ENCODE results near the gene KCNQ5.
"Not testable (repeated sequence)": the region's sequence is repeated elsewhere in the genome, so short reads cannot be mapped to it uniquely, and the experiment has no call there.

Gene KCNQ5

DNA sequence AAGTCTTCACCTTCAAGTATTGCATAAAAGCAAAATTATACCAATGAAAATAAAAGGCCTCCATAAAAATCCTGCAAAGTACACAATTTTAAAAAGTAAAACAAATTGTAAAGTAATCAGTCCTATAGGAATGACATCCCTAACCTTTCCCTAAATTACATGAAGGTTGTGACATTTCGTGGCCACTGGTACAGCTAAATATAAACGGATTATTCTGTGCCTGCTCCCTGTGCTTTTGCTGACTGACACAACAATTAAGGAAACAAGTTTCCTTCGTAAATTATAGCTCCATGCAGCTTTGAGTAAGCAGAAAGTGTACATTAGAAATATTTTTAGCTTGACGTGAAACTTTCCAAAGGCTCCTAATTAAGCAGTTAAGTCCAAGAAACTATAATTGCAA, 222.8 kb downstream of the KCNQ5 start:
- DNase-seq (ENCODE audit: low read depth): no peak

DNA sequence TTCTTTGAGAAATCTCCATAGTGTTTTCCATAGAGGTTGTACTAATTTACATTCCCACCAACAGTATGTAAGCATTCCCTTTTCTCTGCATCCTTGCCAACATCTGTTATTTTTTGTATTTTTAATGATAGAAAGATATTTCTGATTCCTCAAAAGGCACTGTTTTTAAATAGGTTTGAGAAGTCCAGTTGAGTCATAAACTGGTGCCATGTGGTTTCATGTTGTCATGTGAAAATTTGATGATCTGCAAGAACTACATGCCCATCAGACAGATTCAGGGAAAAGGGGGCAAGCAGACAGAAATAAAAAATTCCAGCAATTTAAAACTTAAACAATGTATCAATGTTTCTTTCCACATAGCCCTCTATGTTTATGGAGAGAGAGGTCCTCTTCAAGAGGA, 227.5 kb downstream of the KCNQ5 start:
- no peak for DNase-seq (ENCODE audit: low read depth)

DNA sequence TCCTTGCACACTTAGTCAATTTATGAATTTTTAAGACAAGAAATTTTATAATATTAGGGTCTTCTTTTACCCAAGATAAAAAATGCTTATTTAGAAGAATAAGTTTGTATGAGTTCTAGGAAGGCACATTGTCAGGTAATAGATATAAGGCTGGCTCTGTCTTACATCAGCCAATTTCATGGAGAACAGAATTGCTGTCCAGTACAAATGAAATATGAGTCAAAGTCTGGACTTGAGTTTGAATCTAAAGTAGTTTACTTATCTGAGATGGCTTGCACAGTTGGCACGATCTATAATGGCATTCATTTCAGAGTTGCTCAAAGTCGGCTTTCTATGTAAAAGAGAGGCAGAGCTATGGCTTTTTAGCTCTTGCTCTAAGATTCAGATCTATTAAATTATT, 228.2 kb downstream of the KCNQ5 start:
- DNase-seq (ENCODE audit: low read depth): no peak

DNA sequence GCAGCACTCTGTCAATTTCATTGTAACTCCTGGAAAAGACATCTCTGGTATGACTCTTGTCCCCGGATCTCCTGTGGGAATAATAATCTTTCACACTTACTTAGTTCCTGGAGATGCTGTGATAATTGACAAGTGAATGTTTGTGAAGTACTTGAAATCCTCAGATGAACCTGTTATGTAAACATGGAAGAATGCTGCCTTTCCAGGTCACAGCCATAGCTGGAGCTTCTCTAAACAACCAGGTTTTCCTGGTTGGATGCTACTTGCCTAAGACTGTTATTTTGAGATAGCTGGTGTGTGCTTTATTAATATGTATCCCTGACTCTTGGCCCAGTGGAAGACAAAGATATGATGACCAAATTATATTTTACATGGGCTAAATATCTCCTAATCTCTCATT, 228.6 kb downstream of the KCNQ5 start:
- DNase-seq (ENCODE audit: low read depth): no peak

DNA sequence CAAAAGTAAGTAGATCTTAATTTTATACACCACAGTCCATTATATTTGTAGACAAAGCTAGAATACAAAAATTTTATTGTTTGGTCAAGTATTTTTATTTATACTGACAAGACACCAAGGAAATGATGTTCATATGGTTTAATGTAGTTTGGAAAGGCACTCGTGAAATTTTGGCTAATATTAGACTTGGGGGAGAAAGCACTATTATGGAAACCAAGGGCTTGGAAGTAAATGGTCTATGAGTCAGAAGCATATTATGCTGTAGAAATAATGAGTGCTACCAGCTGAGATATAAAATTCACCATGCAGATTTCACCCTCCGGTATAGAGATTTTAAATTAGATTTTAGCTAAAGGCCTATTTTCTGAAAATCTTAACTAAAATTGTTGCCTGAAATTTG, 233.6 kb downstream of the KCNQ5 start:
- DNase-seq (ENCODE audit: low read depth): no peak

DNA sequence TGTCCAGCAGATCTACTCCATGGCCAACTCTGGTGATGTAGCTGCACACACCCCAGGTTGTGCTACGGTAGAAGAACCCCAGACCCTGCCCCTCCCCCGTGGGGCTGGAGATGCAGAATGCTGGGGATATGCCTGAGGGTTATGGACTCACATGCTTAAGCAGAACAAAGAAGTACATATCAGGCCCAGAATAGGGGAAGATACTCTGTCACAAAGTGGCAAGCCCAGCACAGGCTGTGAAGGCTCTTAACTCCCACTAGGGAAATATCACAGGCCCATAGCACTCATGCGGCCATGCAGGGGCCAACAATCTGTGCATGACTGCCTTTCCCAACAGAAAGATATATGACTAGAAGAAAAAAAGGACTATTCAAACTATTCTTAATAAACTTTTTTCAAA, 234.9 kb downstream of the KCNQ5 start:
- DNase-seq (ENCODE audit: low read depth): no peak

DNA sequence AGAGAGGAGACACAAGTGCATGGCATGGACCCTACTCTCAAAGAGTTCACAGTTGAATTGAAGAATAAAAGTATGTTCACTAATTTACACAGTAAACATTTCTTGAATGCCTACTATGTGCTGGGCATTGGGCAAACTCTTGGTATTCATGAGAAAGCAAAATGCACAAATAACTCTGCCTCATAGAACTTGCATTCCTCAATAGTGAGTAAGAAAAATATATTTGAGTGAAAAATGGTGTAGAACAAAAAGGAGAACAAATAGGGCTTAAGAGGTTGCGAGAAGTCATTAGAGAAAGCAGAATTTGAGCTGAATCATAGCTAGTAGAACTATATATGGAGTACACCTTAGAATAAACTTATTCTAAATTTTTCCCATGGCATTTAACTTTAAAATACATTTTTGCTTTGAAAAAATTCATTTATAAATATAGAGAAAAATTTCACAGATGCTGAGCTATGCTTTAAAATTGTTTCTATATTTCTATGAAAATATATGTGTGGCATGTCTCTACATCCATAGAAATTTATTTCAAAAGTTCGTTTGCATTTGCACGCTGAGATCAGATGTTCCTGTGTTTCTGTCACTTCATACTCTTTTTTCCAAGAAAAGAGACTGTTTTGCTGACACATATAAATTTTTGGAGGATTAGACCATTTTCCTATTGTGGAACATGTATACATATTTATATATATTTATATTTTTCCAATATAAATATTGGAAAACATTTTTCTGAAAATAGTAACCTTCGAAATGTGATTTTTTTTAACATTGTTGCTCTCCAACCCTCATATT, 236.1 kb downstream of the KCNQ5 start:
- DNase-seq (ENCODE audit: low read depth): no peak

DNA sequence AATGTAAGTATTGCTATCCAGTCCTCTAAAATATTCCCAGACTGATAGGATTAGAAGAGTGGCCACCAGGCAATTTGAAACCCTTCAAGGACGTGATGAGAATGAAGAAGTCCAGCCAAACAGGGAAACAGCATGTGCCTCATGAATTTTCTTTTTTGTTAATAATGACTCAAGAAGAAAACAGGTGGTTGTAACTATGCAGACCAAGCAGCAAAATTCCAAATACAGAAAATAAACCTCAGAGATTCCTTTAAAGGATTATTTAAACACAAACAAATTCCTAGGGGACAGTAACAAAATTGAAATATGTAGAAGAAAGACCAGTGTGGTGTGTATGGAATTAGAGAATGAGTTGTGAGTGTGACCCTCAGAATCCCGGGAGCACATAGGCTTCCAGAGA, 239.2 kb downstream of the KCNQ5 start:
- no peak for DNase-seq (ENCODE audit: low read depth)

DNA sequence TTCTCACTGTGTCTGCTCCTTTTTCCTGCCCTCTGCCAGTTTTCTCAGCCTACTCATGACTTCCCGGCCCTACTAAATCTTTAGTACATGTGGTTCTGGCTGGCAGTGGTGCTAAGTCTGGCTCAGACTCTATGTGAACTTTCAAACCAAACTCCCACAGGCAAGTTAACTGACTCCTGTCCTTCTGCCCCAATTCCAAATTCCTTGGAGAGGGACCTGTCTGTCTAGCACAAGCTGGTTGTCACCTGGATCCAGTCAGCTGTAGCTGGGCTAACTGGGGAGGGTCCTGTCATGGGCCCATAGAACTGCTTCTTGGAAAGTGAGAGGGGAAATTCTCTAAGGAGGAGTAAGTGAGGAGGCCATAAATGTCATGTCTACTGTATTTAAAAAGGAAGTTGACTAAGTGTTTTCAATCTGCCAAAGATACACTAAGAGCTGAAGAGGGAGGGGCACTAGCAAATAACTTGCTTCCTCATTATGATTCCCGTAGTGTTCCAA, 240.1 kb downstream of the KCNQ5 start:
- no peak for DNase-seq (ENCODE audit: low read depth)

DNA sequence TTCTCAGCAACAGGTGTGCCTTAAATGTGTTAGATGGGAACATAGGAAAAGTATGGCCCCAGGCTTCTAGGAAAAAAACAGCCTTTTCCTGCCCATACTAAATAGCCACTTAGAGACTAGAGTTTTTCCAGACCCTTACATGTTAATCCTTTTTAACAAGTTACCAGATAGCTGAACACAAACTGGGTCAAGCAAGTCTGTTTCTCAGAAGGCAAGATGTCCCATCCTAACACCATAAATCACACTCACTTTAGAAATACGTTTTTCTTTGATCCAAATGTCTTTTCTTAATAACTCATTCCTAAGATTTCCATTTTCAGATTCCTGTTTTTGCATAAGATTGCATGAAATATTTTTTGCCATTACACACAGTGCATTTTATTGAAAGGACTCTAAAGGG, 241.3 kb downstream of the KCNQ5 start:
- no peak for DNase-seq (ENCODE audit: low read depth)

DNA sequence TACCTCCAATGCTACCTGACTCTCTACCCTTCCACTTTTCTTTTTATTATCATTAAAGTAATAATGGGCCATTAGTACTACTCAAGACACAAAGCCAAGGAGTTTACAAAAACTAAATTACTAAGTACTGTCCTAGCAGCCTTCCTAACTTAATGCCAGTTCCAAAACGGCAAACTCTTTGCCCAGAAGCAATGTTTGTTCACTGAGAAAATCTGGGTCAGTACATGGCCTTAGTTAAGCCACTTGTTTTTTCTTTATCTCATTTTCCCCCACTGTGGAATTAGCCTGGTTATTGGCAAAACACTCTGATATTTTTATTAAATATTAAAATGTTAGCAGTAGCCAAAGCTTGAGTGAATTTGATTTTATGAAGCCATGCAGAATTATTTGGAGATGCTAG, 242.4 kb downstream of the KCNQ5 start:
- no peak for DNase-seq (ENCODE audit: low read depth)

DNA sequence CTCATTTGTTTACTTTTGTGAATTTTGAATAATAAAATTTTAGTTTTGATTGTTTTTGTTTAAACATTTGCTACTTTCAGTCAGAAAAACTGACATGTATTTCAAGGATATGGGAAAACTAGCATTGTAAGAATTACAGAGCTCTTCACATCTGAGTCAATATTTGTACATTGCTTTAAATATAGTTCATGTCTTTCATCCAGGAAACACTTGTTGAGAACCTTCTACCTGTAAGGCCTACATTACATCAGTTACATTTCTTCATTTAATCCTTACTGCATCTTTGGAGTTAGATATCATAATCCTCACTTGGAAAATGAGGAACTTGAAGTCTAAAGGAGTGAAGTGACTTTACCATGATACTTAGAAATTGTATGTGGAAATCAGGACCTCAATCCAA, 242.9 kb downstream of the KCNQ5 start:
- DNase-seq (ENCODE audit: low read depth): no peak

DNA sequence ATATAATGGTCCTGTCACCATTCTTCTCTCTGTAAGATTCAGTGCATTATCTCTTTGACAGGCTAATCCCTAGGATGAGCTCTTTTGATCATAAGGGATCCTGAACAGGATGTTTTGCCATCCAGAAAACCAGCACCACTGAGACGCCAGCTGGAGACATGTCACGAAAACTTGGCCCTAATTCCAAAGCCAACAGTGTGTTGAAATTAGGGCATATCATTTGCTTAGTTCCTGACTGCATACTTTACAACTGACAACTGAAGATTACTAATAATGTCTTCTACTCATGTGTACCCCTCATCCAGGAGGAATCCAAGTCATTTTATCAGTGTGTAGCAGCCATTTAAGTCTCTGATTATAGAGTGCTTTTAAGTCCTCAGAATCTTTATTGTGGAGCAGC, 243.6 kb downstream of the KCNQ5 start:
- no peak for DNase-seq (ENCODE audit: low read depth)

DNA sequence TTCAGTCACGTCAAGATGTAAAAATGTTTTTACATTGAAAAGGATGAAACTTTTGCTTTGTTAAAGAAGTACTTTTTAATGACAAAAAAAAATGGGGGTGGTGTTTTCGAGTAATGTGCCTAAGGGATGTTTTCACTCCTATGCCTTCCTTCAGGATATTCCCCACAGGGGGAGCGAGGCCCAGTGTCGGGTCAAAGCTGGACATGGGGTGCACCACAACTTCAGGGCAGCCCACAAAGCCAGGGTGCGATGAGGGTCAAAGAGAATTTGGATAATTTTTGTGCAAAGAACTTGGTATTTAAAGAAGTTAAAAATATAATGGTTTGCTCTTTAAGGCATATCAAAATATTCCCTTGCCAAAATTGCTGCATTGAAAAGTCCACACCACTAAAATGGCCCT, 247.8 kb downstream of the KCNQ5 start:
- no peak for DNase-seq (ENCODE audit: low read depth)

DNA sequence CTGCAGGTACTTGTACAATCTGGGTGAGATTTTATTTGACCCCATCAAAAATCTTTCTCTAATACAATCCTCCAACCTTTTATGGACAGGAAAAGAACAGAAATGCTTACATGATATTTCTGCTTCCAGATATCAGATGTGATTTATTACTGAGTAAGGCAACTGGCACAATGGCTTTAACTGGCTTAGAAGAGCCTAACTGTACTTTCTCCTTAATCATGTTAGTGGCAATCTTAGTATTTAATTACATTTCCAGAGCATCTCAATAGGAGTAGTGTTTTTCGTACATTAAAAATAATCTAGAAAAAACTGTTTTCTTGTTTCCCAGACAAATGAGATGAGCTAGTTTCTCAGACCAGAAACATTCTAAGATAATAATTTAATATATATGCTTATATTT, 251.6 kb downstream of the KCNQ5 start:
- no peak for DNase-seq (ENCODE audit: low read depth)

DNA sequence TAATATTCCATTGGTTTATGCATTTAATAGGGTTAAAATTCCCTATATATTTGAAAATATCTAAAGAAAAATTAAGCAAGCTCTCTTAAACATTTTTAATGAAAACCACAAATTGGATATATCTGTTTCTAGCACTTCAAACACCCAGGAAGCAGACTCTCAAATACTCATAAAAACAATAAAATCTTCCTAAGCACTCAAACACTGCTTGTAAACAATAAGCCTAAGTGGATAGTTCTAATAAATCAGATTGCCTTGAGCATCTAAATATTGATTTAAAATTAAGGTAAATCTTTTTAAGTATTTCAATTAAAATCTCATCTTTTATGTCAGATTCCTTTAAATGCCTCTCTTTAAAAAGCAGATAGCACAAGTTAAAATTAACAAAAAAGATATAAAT, 254.4 kb downstream of the KCNQ5 start:
- no peak for DNase-seq (ENCODE audit: low read depth)

DNA sequence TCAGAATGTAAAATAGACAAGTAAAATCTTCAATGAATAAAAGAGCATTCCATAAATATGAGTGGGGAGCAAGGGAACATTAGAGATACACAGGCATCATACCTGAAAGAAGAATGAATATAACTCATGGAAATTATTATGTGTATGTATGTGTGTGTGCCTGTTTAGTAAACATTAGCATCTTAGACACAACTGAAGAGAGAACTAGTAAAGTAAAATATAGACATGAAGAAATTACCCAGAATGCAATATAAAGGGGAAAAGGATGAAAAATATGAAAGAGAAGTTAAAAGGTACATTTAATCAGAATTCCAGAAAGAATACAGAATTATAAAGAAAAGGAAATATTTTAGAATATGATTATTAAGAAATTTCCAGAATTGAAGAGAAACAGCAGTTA, 264.3 kb downstream of the KCNQ5 start:
- DNase-seq (ENCODE audit: low read depth): no peak

DNA sequence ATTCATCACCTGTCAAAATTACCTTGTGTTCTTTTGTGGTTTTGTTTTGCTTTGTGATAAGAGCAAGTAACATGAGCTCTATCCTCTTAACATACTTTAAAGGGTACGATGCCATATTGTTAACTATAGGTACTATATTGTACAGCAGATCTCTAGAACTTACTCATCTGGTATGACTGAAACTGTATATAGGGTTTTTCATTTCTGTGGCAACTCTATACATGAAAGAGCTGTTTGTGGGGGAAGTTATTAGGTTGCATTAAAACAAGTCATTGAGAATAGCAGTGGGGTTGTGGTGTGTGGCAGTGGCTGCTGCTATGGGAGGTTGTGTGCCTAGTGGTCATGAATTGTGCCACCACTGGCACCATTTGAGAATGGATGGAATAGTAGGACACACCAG, 268.4 kb downstream of the KCNQ5 start:
- no peak for DNase-seq (ENCODE audit: low read depth)

DNA sequence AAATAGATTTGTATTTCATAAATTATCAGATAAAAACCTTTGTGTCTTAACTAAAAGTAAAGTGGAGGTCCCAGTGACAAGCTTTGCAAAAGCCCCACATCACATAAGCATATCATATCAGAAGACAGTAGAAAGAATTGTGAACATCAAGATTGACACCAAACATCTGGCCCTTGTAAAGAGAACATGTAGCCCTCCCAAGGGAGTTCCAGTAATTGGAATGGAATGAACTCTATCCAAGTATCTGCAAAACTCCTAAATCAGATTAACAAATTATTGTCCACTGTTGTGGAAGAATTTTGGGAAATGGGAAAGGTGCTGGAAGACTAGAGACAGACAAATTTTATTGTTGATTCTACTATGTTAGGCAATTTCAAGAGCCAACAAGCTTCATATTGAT, 268.8 kb downstream of the KCNQ5 start:
- no peak for DNase-seq (ENCODE audit: low read depth)

DNA sequence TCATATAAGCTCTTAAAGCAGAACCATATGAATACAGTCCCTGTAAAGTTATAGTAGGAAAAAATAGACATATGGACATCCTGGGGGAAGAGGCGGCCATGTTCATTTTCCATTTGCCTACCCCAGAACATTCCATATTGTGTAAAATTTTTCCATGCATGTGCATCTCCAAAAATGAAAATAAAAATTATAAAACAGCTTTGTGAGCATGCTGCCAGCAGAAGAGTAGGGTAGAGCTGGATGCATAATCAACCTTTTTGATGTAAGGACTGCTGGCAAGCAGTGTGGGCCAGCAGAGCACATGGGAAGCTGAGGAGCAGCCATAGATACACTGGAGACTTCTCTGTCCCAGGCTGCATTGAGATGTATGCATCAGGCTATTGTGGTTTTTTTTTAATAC, 271.0 kb downstream of the KCNQ5 start:
- DNase-seq (ENCODE audit: low read depth): no peak

DNA sequence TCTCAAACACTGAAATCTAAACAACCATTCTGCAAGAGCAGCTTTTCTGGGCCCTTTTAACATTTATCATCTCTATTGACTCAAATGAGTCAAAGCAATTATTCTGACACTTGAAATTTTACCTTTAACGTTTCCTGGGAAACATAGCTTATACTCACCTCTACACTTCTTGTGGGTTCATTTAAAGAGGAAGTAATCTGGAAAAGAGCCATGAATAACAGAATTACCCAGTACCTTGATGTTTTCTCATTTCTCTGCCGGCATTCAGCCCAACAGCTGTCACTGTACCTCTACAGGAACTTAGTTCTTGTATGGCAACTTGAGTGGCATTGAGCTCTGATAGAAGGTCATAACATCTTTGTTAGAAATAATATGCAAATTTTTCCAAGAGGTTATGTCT, 272.2 kb downstream of the KCNQ5 start:
- DNase-seq (ENCODE audit: low read depth): no peak

DNA sequence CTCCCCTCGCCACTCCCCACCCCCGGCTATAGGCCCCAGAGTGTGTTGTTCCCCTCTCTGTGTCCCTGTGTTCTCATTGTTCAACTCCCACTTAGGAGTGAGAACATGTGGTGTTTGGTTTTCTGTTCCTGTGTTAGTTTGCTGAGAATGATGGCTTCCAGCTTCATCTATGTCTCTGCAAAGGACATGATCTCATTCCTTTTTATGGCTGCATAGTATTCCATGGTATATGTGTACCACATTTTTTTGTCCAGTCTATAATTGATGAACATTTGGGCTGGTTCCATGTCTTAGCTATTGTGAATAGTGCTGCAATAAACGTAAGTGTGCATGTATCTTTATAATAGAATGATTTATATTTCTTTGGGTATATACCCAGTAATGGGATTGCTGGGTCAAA, 276.4 kb downstream of the KCNQ5 start:
- not testable (repeated sequence) for DNase-seq (ENCODE audit: low read depth)

DNA sequence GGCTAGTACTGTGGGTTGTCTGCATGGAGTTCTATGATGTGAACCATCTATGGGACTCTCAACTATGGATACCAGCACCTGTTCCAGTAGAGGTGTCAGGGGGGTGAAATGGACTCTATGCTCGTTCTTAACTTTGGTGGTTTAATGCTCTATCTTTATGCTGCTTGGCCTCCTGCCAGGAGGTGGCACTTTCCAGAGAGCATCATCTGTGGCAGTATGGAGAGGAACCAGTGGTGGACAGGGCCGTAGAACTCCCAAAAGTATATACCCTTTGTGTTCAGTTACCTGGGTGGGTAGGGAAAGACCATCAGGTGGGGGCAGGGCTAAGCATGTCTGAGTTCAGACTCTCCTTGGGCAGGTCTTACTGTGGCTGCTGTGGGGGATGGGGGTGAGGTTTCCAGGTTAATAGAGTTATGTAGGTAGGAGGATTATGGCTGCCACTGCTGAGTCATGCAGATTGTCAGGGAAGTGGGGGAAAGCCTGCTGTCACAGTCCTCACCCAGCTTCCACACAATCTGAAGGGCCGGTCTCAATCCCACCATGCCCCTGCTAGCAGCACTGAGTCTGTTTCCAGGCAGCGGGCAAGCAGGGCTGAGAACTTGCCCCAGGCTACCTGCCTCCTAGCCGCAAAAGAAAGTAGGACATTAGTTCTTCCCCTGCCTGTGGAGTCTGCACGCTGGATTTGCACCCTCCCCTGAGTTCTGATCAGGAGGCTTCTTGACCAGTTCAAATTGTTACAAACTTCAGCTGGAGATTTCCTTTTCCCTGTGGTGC, 284.0 kb downstream of the KCNQ5 start:
- DNase-seq (ENCODE audit: low read depth): no peak

All from fibroblast of the conjunctiva (primary cell).